ENCODE measurements around the gene RABGAP1L.

GRCh38 chr1:174746024-174746808, 586.9 kb downstream of the RABGAP1L start:
- no peak for TF ChIP-seq POLR2A (IDR thresholded peaks at IDR 0.05; ENCODE audit: low read depth, low read length)
- TF ChIP-seq POLR2AphosphoS5 (IDR thresholded peaks at IDR 0.05; ENCODE audit: low read depth, low read length): no peak
- no peak for TF ChIP-seq TAF1 (IDR thresholded peaks at IDR 0.05; ENCODE audit: borderline replicate concordance, low read depth, low read length)

Data from GM12892 (cell line).